HG02798 (cell line): ENCODE measurements around the gene PRR18.
"Not testable (repeated sequence)": the region's sequence is repeated elsewhere in the genome, so short reads cannot be mapped to it uniquely, and the experiment has no call there.

ENCODE experiments used
- ATAC-seq: cut with Tn5 transposase; IDR thresholded peaks from one replicate; pipeline ENCODE4 v1.9.1; 2021; ENCODE audit warnings: mild to moderate bottlenecking; ENCODE audit not compliant: unreplicated experiment, poor library complexity

Gene PRR18, protein sequence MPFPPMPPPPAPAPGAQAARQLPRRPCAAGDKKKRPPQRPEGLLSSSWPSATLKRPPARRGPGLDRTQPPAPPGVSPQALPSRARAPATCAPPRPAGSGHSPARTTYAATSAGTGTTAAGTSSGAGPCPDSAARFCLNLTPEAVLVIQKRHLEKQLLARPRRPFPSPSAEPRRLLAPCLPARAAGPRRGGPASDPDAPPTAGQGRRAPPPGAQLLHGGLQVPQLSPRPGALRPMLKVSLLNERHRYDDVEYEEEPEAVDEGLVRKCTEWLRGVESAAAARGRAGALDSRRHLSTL

GRCh38 chr6:166308033-166308768 is at the start of gene PRR18:
TSS of gene PRR18 (minus strand) at chr6:166308392. CDS start at chr6:166308142, 250 bp downstream.
- ATAC-seq: peak; percentile 57

- ATAC-seq: no peak
These were observed 47.4 kb upstream of the PRR18 start for GRCh38 chr6:166355552-166355951.

DNA sequence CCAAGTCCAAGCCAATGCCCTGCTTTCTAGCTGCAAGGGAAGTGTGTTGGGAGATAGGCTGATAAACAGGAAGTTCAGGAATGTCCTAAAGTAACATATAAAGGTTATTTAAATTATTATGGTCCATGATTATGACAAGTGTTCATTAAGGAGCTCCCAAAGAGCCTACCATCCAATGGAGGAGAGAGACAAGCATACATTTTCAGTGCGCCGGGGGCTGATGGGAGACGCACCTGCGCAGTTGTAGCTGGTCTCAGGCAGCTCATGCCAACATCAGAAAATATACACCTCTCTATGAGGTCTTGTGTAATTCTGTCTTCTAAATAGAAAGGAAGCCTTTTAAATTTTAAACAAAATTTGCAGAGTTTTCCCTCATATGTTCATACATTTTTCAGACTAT is 46.8 kb upstream of the PRR18 start:
- no peak for ATAC-seq

DNA sequence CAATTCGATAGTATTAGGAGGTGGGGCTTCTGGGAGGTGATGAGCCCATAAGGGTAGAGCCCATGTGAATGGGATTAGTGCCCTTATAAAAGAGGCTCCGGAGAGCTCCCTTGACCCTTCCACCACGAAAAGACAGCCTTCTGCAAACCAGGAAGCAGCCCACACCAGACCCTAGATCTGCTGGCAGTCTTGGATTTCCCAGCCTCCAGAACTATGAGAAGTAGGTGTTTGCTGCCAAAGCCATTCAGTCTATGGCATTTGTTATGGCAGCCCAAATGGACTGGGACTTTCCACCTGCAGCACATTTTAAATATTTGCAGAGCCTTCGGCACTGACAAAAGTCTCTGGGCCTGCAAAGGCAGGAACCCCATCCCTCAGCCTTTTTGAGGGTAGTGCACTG is 46.0 kb upstream of the PRR18 start:
- no peak for ATAC-seq

- no peak for ATAC-seq
These were observed 45.3 kb upstream of the PRR18 start for GRCh38 chr6:166353507-166353906.

DNA sequence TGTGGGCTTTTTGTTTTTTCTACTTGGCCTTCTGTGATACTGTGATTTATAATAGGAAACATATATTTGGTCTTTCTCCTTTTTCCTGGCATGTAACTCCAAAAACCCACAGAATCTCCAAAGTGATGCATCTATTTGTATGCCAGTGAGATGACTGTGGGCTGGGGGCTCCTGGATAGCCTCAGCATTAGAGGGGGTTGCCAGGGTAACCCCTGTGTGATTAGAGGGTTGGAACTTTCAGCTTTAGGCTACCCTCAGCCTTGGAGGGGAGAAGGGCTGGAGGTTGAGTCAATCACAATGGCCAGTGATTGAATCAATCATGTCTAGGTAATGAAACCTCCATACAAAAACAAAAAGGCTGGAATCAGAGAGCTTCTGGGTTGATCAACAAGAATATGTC is 44.7 kb upstream of the PRR18 start:
- no peak for ATAC-seq

GRCh38 chr6:166351715-166352285 is 43.6 kb upstream of the PRR18 start:
- ATAC-seq: peak; percentile 98

DNA sequence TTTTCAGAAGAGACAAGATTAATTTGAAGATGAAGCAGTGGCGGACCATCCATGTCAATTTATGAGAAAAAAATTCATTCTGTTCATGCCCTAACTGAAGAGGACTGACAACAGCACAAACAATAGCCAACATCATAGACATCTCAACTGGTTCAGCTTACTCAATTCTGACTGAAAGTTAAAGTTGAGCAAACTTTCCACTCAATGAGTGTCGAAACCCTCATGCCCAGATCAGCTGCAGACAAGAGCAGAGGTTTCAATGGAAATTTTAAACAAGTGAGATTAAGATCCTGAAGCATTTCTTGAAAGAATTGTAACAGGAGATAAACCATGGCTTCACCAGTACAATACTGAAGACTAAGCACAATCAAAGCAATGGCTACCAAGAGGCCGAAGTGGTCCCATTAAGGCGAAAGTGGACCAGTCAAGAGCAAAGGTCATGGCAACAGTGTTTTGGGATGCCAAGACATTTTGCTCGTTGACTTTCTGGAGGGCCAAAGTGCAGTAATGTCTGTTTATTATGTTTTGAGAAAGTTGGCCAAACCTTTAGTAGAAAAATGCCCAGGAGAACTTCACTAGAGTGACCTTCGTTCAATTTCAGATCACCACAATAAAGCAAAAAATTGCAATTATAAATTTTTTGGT is 40.2 kb upstream of the PRR18 start:
- ATAC-seq: no peak

GRCh38 chr6:166346965-166347364 is 38.8 kb upstream of the PRR18 start:
- no peak for ATAC-seq

- ATAC-seq: no peak
These were observed 38.3 kb upstream of the PRR18 start for GRCh38 chr6:166346449-166346848.

- not testable (repeated sequence) for ATAC-seq
These were observed 37.5 kb upstream of the PRR18 start for GRCh38 chr6:166345672-166346071.

DNA sequence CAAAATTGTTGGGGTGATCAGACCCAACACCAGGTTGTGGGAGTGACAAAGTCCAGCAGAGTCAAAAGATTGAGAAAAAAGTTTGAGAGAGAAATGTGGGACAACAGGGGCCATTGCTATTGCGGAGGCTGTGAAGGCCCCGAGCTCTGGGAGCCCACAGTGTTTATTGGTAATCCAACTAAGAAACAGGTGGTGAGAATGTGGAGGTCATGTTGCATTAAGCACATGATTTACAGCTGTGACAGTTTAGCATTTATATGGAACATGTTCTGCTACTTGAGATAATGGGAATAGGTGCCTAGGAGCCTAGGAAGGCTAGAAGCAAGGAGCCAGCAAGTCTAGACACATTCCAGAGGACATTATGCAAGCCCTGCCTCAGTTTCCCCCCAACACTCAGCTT is 36.7 kb upstream of the PRR18 start:
- ATAC-seq: not testable (repeated sequence)

DNA sequence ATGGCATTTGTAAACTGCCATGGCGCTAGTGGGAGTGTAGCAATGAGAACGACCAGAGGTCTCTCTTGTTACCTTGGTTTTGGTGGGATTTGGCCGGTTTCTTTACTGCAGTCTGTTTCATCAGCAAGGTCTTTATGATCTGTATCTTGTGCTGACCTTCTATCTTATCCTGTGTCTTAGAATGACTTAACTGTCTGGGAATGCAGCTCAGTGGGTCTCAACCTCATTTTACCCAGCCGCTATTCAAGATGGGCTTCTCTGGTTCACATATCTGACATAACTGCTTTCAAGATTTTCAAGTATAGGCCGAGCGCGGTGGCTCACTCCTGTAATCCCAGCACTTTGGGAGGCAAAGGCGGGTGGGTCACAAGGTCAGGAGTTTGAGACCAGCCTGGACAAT is 36.0 kb upstream of the PRR18 start:
- no peak for ATAC-seq

- peak; percentile 13 for ATAC-seq
These were observed 34.9 kb upstream of the PRR18 start for GRCh38 chr6:166343150-166343487.

- peak; percentile 95 for ATAC-seq
These were observed 34.4 kb upstream of the PRR18 start, which contains the start of gene SFT2D1 for GRCh38 chr6:166342349-166343149. TSS of gene SFT2D1 (minus strand) at chr6:166342545. CDS start at chr6:166342481, 64 bp downstream.

- no peak for ATAC-seq
These were observed 33.8 kb upstream of the PRR18 start for GRCh38 chr6:166341977-166342348.

GRCh38 chr6:166341464-166341863 is 33.3 kb upstream of the PRR18 start:
- ATAC-seq: no peak

DNA sequence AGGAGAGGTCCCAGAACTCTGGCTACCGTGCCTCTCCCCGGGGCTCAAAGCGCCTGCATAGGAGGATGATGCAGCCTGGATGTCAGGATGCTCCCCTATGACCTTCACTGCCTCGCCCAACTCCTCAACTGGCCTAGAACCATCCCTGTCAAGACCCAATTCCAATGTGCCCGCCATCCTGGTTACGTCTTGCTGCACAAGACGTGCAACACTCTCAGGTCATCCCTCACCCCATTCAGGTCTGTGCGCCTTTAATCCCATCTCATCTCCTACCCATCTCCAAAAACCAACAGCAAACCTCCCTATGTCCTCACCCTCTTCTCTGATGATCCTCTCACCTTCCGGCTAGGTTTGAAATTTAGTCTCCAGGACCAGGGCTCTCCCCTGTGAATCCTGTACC is 30.7 kb upstream of the PRR18 start:
- no peak for ATAC-seq

DNA sequence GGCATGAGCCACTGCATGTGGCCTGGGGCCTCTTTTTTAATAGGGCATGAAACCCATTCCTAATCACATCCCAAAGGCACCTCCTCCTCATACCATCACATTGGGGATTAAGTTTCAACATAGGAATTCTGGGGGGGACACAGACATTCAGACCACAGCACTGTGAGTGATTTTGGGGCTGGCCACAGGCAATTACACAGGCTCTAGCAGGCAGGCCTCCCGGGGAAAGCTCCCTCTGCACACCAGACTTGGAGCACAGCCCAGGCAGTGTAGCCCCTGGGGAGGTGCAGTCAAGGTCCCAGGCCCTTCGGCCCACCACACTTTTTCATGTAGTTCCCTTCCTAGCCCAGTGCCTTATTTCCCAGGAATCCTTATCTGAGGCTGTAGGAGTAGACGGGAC is 28.7 kb upstream of the PRR18 start:
- ATAC-seq: no peak
